ENCODE measurements around the gene FAM120A.
A peak's percentile ranks its signal among the peaks of the same experiment; 100 is the strongest.

FAM120A gene

GRCh38 chr9:93468763-93469456, 17.4 kb downstream of the FAM120A start:
- TF ChIP-seq GATA1 (IDR thresholded peaks at IDR 0.05; ENCODE audit: low read depth, low read length), result no peak
- no peak for TF ChIP-seq POLR2A (IDR thresholded peaks at IDR 0.05; ENCODE audit: low read length)
- DNase-seq, result peak; percentile 47 to 51

- TF ChIP-seq GATA1 (IDR thresholded peaks at IDR 0.05; ENCODE audit: low read depth, low read length) (no peak), POLR2A (IDR thresholded peaks at IDR 0.05; ENCODE audit: low read length) (no peak)
- DNase-seq, result no peak
Measured at GRCh38 chr9:93470391-93470790, 18.9 kb downstream of the FAM120A start.

GRCh38 chr9:93471124-93471523, 19.6 kb downstream of the FAM120A start:
- TF ChIP-seq POLR2A (IDR thresholded peaks at IDR 0.05; ENCODE audit: low read length), result no peak
- TF ChIP-seq GATA1 (IDR thresholded peaks at IDR 0.05; ENCODE audit: low read depth, low read length), result no peak
- no peak for DNase-seq

- no peak for DNase-seq
- no peak for TF ChIP-seq POLR2A (IDR thresholded peaks at IDR 0.05; ENCODE audit: low read length)
- TF ChIP-seq GATA1 (IDR thresholded peaks at IDR 0.05; ENCODE audit: low read depth, low read length), result no peak
Measured at GRCh38 chr9:93473411-93473810, 21.9 kb downstream of the FAM120A start.

- DNase-seq, result no peak
- TF ChIP-seq POLR2A (IDR thresholded peaks at IDR 0.05; ENCODE audit: low read length) (no peak), GATA1 (IDR thresholded peaks at IDR 0.05; ENCODE audit: low read depth, low read length) (no peak)
Measured at GRCh38 chr9:93475108-93475507, 23.6 kb downstream of the FAM120A start.

GRCh38 chr9:93475856-93476255, 24.4 kb downstream of the FAM120A start:
- DNase-seq, result no peak
- TF ChIP-seq GATA1 (IDR thresholded peaks at IDR 0.05; ENCODE audit: low read depth, low read length) (no peak), POLR2A (IDR thresholded peaks at IDR 0.05; ENCODE audit: low read length) (no peak)

- no peak for DNase-seq
- no peak for TF ChIP-seq GATA1 (IDR thresholded peaks at IDR 0.05; ENCODE audit: low read depth, low read length)
- no peak for TF ChIP-seq POLR2A (IDR thresholded peaks at IDR 0.05; ENCODE audit: low read length)
Measured at GRCh38 chr9:93476924-93477323, 25.4 kb downstream of the FAM120A start.

- TF ChIP-seq GATA1 (IDR thresholded peaks at IDR 0.05; ENCODE audit: low read depth, low read length) (no peak), POLR2A (IDR thresholded peaks at IDR 0.05; ENCODE audit: low read length) (no peak)
- DNase-seq, result no peak
Measured at GRCh38 chr9:93477397-93477796, 25.9 kb downstream of the FAM120A start.

GRCh38 chr9:93479726-93480125, 28.2 kb downstream of the FAM120A start:
- TF ChIP-seq POLR2A (IDR thresholded peaks at IDR 0.05; ENCODE audit: low read length) (no peak), GATA1 (IDR thresholded peaks at IDR 0.05; ENCODE audit: low read depth, low read length) (no peak)
- no peak for DNase-seq

GRCh38 chr9:93480262-93480661, 28.8 kb downstream of the FAM120A start:
- DNase-seq, result no peak
- no peak for TF ChIP-seq GATA1 (IDR thresholded peaks at IDR 0.05; ENCODE audit: low read depth, low read length)
- no peak for TF ChIP-seq POLR2A (IDR thresholded peaks at IDR 0.05; ENCODE audit: low read length)

GRCh38 chr9:93480728-93481324, 29.3 kb downstream of the FAM120A start:
- DNase-seq, result no peak
- TF ChIP-seq POLR2A (IDR thresholded peaks at IDR 0.05; ENCODE audit: low read length) (no peak), GATA1 (IDR thresholded peaks at IDR 0.05; ENCODE audit: low read depth, low read length) (no peak)

GRCh38 chr9:93483497-93483896, 32.0 kb downstream of the FAM120A start:
- no peak for DNase-seq

GRCh38 chr9:93486268-93486667, 34.8 kb downstream of the FAM120A start:
- TF ChIP-seq POLR2A (IDR thresholded peaks at IDR 0.05; ENCODE audit: low read length) (no peak), GATA1 (IDR thresholded peaks at IDR 0.05; ENCODE audit: low read depth, low read length) (no peak)
- peak in 1 of 2 experiments; percentile 21 for DNase-seq

More at GRCh38 chr9:93483497-93483896, 32.0 kb downstream of the FAM120A start:
- TF ChIP-seq POLR2A (IDR thresholded peaks at IDR 0.05; ENCODE audit: low read length) (no peak), GATA1 (IDR thresholded peaks at IDR 0.05; ENCODE audit: low read depth, low read length) (no peak)

- TF ChIP-seq POLR2A (IDR thresholded peaks at IDR 0.05; ENCODE audit: low read length), result no peak
- TF ChIP-seq GATA1 (IDR thresholded peaks at IDR 0.05; ENCODE audit: low read depth, low read length), result no peak
- no peak for DNase-seq
Measured at GRCh38 chr9:93488244-93488643, 36.8 kb downstream of the FAM120A start.
